Upper lobe of right lung (tissue), 1 donor: ENCODE results near the gene TSPAN11. TPM values are rescaled to one million over a fixed set of nuclear protein-coding genes. Genes with fewer than 3 reads are reported as not detected.

Source experiments
- ATAC-seq: fragments of 200-7000 bp; cut with Tn5 transposase; one replicate; pipeline ENCODE4 v1.9.1; 2020; ENCODE audit warnings: mild to moderate bottlenecking, moderate library complexity
- DNase-seq: peaks from one replicate; pipeline ENCODE4 v3.0.0-alpha.2; 2020
- H3K27ac ChIP-seq: fragments of 200-600 bp; one replicate; pipeline ENCODE4 v1.8.0; 2022
- H3K27me3 ChIP-seq: fragments of 200-600 bp; one replicate; pipeline ENCODE4 v1.8.0; 2022; ENCODE audit warnings: mild to moderate bottlenecking
- H3K36me3 ChIP-seq: fragments of 200-600 bp; one replicate; pipeline ENCODE4 v1.8.0; 2022
- H3K4me1 ChIP-seq: fragments of 200-600 bp; one replicate; pipeline ENCODE4 v1.8.0; 2022
- H3K4me3 ChIP-seq: fragments of 200-600 bp; one replicate; pipeline ENCODE4 v1.8.0; 2022; ENCODE audit warnings: mild to moderate bottlenecking
- H3K9me3 ChIP-seq: fragments of 200-600 bp; one replicate; pipeline ENCODE4 v1.8.0; 2022
- intact Hi-C: fragments of 100-400 bp; cut with DNase I; formaldehyde crosslinking; loops from one replicate; pipeline ENCODE4 v1.11.0; 2022
- total RNA-seq: library from RNA; stranded (reverse); fragmentation: NEBNext Ultra II Directional; extraction: Animal tissue kit (Norgen Biotek cat#: 25700); gene quantifications from one replicate; pipeline ENCODE4 v1.2.1, GENCODE V29; 2021
- TF ChIP-seq, protein P1 (sequence below): fragments of 200-600 bp; IDR thresholded peaks from one replicate; pipeline ENCODE4 v1.8.0; 2022; ENCODE audit warnings: antibody characterized with exemption
- donor health status: DM: no; HTN: yes; CAD: no; lungs with severe emphysema.

TSPAN11 gene
- total RNA-seq, 1 donor from 2014 or later, result 7.8 TPM

DNA sequence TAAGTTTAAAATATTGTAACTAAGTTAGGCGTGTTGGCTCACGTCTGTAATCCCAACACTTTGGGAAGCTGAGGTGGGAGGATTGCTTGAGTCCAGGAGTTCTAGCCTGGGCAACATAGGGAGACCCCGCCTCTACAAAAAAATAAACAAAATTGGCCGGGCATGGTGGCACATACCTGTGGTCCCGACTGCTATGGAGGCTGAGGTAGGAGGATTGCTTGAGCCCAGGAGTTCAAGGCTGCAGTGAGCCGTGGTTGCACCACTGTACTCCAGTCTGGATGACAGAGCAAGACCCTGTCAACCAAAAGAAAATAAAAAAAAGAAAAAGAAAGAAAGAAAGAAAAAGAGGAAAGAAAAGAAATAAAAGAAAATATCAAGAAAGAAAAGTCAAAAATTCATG lies 72.5 kb downstream of the TSPAN11 start:
- TF ChIP-seq, protein P1, sequence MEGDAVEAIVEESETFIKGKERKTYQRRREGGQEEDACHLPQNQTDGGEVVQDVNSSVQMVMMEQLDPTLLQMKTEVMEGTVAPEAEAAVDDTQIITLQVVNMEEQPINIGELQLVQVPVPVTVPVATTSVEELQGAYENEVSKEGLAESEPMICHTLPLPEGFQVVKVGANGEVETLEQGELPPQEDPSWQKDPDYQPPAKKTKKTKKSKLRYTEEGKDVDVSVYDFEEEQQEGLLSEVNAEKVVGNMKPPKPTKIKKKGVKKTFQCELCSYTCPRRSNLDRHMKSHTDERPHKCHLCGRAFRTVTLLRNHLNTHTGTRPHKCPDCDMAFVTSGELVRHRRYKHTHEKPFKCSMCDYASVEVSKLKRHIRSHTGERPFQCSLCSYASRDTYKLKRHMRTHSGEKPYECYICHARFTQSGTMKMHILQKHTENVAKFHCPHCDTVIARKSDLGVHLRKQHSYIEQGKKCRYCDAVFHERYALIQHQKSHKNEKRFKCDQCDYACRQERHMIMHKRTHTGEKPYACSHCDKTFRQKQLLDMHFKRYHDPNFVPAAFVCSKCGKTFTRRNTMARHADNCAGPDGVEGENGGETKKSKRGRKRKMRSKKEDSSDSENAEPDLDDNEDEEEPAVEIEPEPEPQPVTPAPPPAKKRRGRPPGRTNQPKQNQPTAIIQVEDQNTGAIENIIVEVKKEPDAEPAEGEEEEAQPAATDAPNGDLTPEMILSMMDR, result no peak
- no peak for DNase-seq
- intact Hi-C loops, result no loop called here

DNA sequence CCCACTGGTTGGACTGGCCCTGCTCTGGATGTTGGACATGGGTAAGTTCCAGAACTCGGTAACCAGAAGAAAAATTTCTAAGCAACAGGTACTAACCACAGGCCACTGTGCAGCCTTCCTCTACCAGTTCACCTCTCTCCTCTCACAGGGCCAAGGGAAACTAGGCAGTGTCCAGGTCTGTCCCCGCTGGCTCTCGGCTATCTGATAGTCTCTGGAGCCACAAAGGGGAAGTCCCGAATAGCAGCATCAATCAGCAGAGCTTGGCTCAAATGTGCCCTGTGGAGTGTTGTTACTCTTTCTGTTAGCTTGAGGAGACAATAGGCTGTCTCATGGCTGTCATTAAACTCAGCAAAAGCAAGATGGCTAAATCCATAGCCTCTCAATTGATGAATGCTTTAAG lies 73.2 kb downstream of the TSPAN11 start:
- H3K4me3 ChIP-seq, result no peak overlapping the region
- TF ChIP-seq, protein P1, result no peak
- no peak overlapping the region for H3K27ac ChIP-seq
- H3K9me3 ChIP-seq, result no peaks in the 10 kb centered on the region
- no peaks in the 10 kb centered on the region for H3K36me3 ChIP-seq
- H3K27me3 ChIP-seq, result no peaks in the 10 kb centered on the region
- no peaks in the 10 kb centered on the region for H3K4me1 ChIP-seq
- DNase-seq (peak; percentile 32), ATAC-seq (no peak)
- intact Hi-C loops, result no loop called here

More for the DNA sequence above, 72.5 kb downstream of the TSPAN11 start:
- no peak for ATAC-seq
- H3K4me3 ChIP-seq, result no peak overlapping the region
- no peaks in the 10 kb centered on the region for H3K9me3 ChIP-seq
- H3K27me3 ChIP-seq, result no peaks in the 10 kb centered on the region
- H3K36me3 ChIP-seq, result no peaks in the 10 kb centered on the region
- no peak overlapping the region for H3K27ac ChIP-seq
- H3K4me1 ChIP-seq, result no peaks in the 10 kb centered on the region

DNA sequence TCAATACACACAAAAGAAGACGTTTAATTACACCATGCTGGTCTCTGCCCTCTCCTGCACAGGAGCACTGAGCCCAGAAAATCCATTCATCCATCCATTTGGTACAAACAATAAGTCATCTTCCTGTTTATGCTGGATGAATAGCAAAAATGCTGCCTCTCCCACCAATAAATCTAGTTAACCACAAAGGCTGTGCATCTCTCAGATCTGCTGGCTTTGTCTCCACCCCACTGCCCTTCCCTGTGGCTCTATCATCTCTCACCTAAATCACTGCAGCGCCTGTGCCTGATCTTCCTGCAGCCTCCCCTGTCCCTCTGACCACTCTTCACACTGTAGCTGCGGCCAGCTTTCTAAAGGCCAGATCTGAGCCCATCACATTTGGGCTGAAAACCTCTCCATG lies 74.2 kb downstream of the TSPAN11 start:
- peak; percentile 8 for DNase-seq
- ATAC-seq, result no peak
- no peak overlapping the region for H3K4me3 ChIP-seq
- intact Hi-C loops, result no loop called here
- TF ChIP-seq, protein P1, result no peak
- no peaks in the 10 kb centered on the region for H3K4me1 ChIP-seq
- no peaks in the 10 kb centered on the region for H3K27me3 ChIP-seq
- no peaks in the 10 kb centered on the region for H3K9me3 ChIP-seq
- H3K27ac ChIP-seq, result no peak overlapping the region
- H3K36me3 ChIP-seq, result no peaks in the 10 kb centered on the region

DNA sequence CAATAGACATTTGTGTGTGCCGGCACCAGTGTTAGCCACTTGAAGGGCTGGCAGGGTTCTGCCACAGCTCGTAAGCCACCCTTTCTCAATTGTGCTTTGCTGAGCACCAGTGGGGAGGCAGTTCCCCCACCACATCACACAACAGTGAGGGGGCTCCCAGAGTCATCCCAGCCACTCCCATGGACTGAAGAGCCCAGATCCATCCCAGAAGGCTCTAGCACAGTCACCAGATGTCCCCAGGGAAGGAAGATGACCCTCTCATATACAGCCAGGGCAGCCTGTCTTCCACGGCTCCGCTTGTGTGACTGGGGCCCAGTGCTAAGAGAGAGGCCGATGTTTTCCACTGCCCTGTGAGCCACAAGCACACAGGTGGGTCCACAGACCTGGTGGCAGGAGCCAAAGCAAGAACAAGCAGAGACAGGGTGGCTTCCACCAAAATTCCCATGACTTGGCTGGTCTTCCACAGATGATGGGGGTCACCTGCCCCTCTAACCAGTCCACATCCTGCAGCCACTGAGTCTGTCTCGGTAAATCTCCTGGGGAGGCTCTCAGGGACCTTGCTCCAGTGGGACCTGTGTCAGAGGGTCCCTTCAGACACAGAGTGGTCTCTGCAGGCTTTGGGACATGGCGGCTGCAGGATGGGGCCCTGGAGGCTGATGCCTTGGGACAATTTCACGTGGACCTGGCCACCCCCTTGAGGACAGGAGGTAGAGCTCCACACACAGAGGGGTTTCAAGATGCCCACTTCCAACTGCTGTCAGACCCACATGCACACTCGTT lies 75.2 kb downstream of the TSPAN11 start:
- Histone ChIP-seq H3K36me3 (no peaks in the 10 kb centered on the region), H3K27me3 (no peaks in the 10 kb centered on the region), H3K9me3 (no peaks in the 10 kb centered on the region), H3K4me3 (no peak overlapping the region), H3K27ac (no peak overlapping the region), H3K4me1 (no peaks in the 10 kb centered on the region)
- ATAC-seq, result no peak
- intact Hi-C loops, result no loop called here
- TF ChIP-seq, protein P1, result no peak
- DNase-seq, result peak; percentile 34

DNA sequence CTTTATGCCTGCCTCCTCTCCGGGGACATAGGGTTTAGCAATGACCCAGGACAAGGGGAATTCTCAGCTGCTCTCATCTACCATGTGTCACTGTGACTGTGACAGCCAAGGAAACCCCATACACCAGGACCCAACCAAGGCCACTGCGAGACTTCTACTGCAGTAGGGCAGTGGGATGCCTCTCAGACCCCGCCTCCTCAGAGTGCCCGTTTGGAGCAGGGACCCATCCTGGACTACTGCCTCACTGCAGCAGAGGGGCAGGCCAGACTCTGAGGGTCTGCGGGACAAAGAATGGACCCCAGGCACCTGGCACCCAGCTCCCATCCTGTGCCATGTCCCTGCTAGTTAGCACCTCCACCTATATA lies 75.8 kb downstream of the TSPAN11 start:
- Histone ChIP-seq H3K27me3 (no peaks in the 10 kb centered on the region), H3K9me3 (no peaks in the 10 kb centered on the region), H3K36me3 (no peaks in the 10 kb centered on the region), H3K4me3 (no peak overlapping the region), H3K27ac (no peak overlapping the region), H3K4me1 (no peaks in the 10 kb centered on the region)
- intact Hi-C loops, result no loop called here
- TF ChIP-seq, protein P1, result no peak
- ATAC-seq, result no peak
- peak; percentile 29 for DNase-seq
